Astrocyte of the spinal cord (primary cell): Measurements from ENCODE around the gene ROBO4.

Experiments
- DNase-seq: peaks from one replicate; pipeline ENCODE4 v3.0.0; 2011; ENCODE audit warnings: low read depth, low spot score
- H3K4me3 ChIP-seq: 2 replicates; pipeline ENCODE4 v1.5.1; 2011; ENCODE audit warnings: low read depth, mild to moderate bottlenecking, low read length, moderate library complexity
- in situ Hi-C: cut with HindIII; loops from 2 replicates; pipeline ENCODE4 v1.10.0; 2017; ENCODE audit warnings: low sequenced_read_pairs
- TF ChIP-seq, protein P1 (sequence below): IDR thresholded peaks from 2 replicates; pipeline ENCODE4 v1.5.1; 2012; ENCODE audit warnings: low read depth, mild to moderate bottlenecking, low read length, inconsistent platforms

Gene ROBO4

DNA sequence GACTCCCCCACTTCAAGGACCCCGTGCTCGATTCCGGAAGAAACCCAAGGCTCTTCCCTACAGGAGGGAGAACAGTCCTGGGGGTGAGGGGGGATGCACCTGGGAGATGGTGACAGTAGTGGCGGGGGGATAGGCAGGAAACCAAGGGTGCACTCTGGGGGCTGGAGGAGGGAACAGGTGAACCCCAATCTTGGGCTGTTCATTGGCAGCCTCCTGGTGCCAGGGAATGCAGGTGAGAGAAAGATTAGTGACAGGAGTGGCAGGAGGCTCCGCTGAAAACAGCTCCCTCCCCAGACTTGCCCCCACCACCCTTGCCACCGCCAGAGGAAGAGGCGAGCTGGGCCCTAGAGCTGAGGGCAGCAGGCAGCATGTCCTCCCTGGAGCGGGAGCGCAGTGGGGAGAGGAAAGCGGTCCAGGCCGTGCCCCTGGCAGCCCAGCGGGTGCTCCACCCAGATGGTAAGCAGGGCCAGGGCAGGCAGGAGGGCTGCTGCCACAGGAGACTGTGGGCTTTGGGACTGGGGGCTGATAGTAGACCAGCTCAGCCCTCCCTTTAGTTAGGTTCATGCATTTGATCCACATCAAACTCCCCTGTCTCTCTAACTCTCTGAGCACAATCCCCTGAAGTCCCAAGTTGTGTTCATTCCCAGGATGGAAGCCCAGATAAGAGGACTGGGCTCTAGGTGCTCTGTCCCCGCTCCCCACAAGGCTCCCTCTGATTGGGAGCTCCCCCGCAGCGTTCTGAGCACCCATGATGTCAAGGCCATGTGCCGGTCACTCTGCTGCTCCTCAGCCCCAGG, 18.0 kb downstream of the ROBO4 start:
- TF ChIP-seq, protein P1, sequence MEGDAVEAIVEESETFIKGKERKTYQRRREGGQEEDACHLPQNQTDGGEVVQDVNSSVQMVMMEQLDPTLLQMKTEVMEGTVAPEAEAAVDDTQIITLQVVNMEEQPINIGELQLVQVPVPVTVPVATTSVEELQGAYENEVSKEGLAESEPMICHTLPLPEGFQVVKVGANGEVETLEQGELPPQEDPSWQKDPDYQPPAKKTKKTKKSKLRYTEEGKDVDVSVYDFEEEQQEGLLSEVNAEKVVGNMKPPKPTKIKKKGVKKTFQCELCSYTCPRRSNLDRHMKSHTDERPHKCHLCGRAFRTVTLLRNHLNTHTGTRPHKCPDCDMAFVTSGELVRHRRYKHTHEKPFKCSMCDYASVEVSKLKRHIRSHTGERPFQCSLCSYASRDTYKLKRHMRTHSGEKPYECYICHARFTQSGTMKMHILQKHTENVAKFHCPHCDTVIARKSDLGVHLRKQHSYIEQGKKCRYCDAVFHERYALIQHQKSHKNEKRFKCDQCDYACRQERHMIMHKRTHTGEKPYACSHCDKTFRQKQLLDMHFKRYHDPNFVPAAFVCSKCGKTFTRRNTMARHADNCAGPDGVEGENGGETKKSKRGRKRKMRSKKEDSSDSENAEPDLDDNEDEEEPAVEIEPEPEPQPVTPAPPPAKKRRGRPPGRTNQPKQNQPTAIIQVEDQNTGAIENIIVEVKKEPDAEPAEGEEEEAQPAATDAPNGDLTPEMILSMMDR: no peak
- in situ Hi-C loops: no loop called here
- H3K4me3 ChIP-seq: no peak overlapping the region
- DNase-seq: no peak

DNA sequence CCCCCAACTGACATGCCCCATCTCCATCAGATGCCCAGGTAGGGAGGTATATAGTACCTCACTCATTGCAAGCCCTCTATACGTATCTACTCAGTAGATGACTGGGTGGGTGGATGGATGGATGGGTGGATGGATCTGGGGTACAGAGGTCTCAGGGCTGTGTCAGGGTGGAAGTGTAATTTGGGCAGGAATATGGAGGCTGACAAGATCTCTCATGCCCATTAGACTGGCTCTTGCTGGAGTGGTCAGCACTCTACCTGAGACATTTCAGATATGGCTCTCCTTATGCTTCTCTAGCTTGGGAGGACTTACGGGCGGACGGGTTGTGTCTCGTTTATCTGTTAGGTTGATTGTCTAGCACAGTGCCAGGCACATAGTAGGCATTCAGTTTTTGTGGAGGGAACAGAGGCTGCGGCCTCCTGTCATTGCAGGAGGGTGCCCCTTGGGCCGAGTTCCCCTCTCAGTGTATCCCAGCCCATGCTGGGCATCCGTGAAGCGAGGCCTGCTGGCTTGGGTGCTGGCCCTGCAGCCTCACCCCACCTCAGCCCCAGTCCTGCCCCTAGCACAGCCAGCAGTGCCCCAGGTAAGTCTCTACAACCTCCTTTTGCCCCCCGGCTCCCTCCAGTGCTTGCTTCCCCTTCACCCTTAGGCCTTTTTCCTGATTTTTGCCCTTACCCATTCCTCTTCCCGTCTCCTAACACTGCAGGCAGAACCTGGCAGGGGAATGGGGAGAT, 18.7 kb downstream of the ROBO4 start:
- no peak for DNase-seq
- in situ Hi-C loops: no loop called here
- TF ChIP-seq, protein P1: no peak
- H3K4me3 ChIP-seq: no peak overlapping the region

DNA sequence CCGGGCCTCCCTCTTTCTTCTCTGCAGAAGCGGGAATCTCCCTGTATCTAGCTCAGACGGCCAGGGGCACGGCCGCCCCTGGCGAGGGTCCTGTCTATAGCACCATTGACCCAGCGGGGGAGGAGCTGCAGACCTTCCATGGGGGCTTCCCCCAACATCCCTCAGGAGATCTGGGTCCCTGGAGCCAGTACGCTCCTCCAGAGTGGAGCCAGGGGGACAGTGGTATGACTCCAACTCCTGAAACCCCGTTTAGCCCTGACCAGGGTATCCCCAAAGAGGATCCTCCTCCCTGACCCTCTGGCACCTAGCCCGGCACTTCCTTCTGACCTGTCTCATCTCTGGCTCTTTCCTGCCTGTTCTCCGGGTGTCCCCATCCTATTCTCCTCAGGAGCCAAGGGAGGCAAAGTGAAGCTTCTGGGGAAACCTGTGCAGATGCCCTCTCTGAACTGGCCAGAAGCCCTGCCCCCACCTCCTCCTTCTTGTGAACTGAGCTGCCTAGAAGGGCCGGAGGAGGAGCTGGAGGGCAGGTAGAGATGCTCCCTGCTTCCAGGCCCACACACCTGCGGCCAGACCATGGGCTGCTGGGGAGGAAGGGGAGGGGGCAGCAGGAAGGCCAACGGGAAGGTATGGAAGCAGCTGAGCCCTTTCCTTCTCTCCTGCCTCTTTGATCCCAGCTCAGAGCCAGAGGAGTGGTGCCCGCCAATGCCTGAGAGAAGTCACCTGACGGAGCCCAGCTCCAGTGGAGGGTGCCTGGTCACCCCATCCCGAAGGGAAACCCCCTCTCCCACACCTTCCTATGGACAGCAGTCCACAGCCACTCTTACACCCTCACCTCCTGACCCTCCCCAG, 19.5 kb downstream of the ROBO4 start:
- TF ChIP-seq, protein P1: no peak
- in situ Hi-C loops: no loop called here
- no peak for DNase-seq
- no peak overlapping the region for H3K4me3 ChIP-seq

DNA sequence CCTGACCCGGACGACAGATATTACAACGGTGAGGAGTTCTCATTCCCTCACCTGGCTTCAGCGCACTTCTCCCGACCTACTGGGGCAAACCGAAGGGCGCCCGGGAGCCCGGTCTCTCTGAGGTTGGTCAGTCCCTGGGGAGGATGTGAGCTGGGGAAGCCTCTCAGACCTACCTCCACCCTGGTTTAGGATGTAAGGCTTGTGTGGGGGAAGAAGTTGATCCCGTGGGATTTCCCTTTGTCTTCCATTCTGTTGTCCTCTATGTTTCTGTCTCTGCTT, 20.1 kb downstream of the ROBO4 start:
- no peak for DNase-seq
- in situ Hi-C loops: no loop called here
- H3K4me3 ChIP-seq: peak overlapping the region; percentile 54
- TF ChIP-seq, protein P1: no peak

DNA sequence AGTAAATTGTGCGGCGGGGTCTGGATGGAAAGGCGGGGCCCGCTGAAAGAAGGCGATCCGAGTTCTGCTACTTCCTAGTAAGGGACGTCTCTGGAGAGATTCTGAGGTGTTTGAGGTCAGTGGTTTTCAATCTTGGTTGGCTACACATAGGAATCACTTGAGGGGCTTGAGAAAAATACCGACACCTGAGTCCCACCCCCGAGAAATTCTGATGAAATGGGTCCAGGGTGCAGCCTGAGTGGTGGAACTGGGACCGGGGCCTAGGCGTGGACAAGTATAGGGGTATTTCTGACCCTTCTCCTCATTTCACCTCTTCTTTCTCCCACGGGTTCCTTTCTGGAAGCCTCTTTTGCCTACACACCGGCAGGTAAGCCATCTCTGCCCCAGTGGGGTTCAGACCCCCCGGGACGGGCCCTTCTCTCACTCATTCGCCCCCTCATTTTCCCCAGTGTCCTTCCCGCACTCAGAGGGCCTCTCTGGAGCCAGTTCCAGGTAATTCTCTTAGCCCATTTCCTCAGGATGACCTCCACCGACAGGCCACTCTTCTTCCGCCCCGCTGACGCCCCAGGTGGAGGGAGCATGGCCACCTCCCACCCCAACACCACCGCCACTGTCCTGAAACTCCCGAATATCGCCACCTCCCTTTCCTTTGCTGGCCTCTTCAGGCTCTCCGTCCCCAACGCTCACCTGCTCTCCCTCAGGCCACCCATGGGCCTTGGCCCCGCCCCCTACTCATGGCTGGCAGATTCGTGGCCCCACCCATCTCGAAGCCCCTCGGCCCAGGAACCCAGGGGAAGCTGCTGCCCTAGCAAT, 20.6 kb downstream of the ROBO4 start:
- TF ChIP-seq, protein P1: no peak
- H3K4me3 ChIP-seq: peak overlapping the region; percentile 54
- in situ Hi-C loops: no loop called here
- DNase-seq: no peak
